HT1080 (cell line): ENCODE data around the gene PATE2. TPM values are rescaled to one million over a fixed set of nuclear protein-coding genes. Genes with fewer than 3 reads are reported as not detected.

ENCODE experiments used
- DNase-seq: peaks from one replicate; pipeline ENCODE4 v3.0.0-alpha.2; 2015; ENCODE audit warnings: low read depth
- polyA plus RNA-seq, 2 experiments: library from polyadenylated mRNA; depleted of rRNA; stranded (reverse); fragments of >200 nt; gene quantifications; 2 replicates each; pipeline ENCODE4 v1.2.3, GENCODE V29; 2015
- total RNA-seq: library from RNA; depleted of rRNA; stranded (reverse); fragments of >200 nt; shearing (Covaris generic); gene quantifications from 2 replicates; pipeline ENCODE4 v1.2.3, GENCODE V29; 2014; rRNA removed

The PATE2 gene
- total RNA-seq, result not detected in 2 replicates
- polyA plus RNA-seq (2015; cell fraction: cytosol; rRNA removed), result 0.08 TPM in 1 of 2 replicates, not detected in the other
- polyA plus RNA-seq (2015; cell fraction: nucleus; rRNA removed), result not detected in 2 replicates

- DNase-seq, result no peak
Observed at GRCh38 chr11:125778728-125779127, at the start of gene PATE2. TSS of gene PATE2 (minus strand) at chr11:125778828. CDS start at chr11:125778773, 55 bp downstream.

- DNase-seq, result peak; percentile 20
Observed at GRCh38 chr11:125807909-125808308, 29.3 kb upstream of the PATE2 start.

GRCh38 chr11:125802387-125802786 lies 23.8 kb upstream of the PATE2 start:
- DNase-seq, result no peak

GRCh38 chr11:125799808-125800207 lies 21.2 kb upstream of the PATE2 start:
- DNase-seq, result no peak

- no peak for DNase-seq
Observed at GRCh38 chr11:125797641-125798040, 19.0 kb upstream of the PATE2 start.

GRCh38 chr11:125790825-125791224 lies 12.2 kb upstream of the PATE2 start:
- DNase-seq, result no peak

- DNase-seq, result no peak
Observed at GRCh38 chr11:125787827-125788226, 9.2 kb upstream of the PATE2 start, which contains the start of gene PATE3. TSS of gene PATE3 (plus strand) at chr11:125788127. CDS start at chr11:125788152, 25 bp downstream.

GRCh38 chr11:125784678-125785077 lies 6.0 kb upstream of the PATE2 start:
- DNase-seq, result no peak

GRCh38 chr11:125777309-125777708 lies 1.3 kb downstream of the PATE2 start:
- DNase-seq, result peak; percentile 69

- DNase-seq, result no peak
Observed at GRCh38 chr11:125773516-125773915, 5.1 kb downstream of the PATE2 start.

GRCh38 chr11:125772834-125773505 lies 5.7 kb downstream of the PATE2 start:
- no peak for DNase-seq

GRCh38 chr11:125770583-125770982 lies 8.0 kb downstream of the PATE2 start:
- no peak for DNase-seq

- no peak for DNase-seq
Observed at GRCh38 chr11:125768336-125769046, 10.1 kb downstream of the PATE2 start.

GRCh38 chr11:125766251-125766650 lies 12.4 kb downstream of the PATE2 start:
- no peak for DNase-seq

GRCh38 chr11:125763483-125763882 lies 15.1 kb downstream of the PATE2 start:
- no peak for DNase-seq

GRCh38 chr11:125762445-125762844 lies 16.2 kb downstream of the PATE2 start:
- DNase-seq, result no peak

- DNase-seq, result no peak
Observed at GRCh38 chr11:125756050-125756449, 22.6 kb downstream of the PATE2 start.

GRCh38 chr11:125750629-125751028 lies 28.0 kb downstream of the PATE2 start:
- no peak for DNase-seq

- no peak for DNase-seq
Observed at GRCh38 chr11:125745979-125746378, 32.6 kb downstream of the PATE2 start, which contains the start of gene PATE1. TSS of gene PATE1 (plus strand) at chr11:125746279. CDS start at chr11:125746305, 26 bp downstream.

- no peak for DNase-seq
Observed at GRCh38 chr11:125743681-125744080, 34.9 kb downstream of the PATE2 start.

GRCh38 chr11:125740617-125741016 lies 38.0 kb downstream of the PATE2 start:
- no peak for DNase-seq

- no peak for DNase-seq
Observed at GRCh38 chr11:125728969-125729368, 49.7 kb downstream of the PATE2 start.
